K562 (cell line): ENCODE data around the gene EEA1. TPM values are rescaled to one million over a fixed set of nuclear protein-coding genes. Genes with fewer than 3 reads are reported as not detected.

Experiments used
- BDP1 ChIP-seq: IDR thresholded peaks from 3 replicates; pipeline ENCODE4 v1.6.1; 2011; ENCODE audit not compliant: insufficient read length, insufficient read depth
- FOXK2 ChIP-seq, 2 experiments: fragments of 450-650 bp; IDR thresholded peaks in 1 of 2; conservative IDR thresholded peaks in 1 of 2; 2 replicates each; pipeline ENCODE4 v1.6.1; 2016; ENCODE audit warnings: low read depth in 2 of 2, mild to moderate bottlenecking in 1 of 2
- LCOR ChIP-seq: sonication (generic); formaldehyde crosslinking; IDR thresholded peaks from 2 replicates; pipeline ENCODE4 v1.8.0; 2022; ENCODE audit warnings: mild to moderate bottlenecking, missing genetic modification reagents
- MTA1 ChIP-seq: fragments of 450-650 bp; IDR thresholded peaks from 2 replicates; pipeline ENCODE4 v1.6.1; 2017; ENCODE audit warnings: borderline replicate concordance
- NFXL1 ChIP-seq: fragments of 450-650 bp; formaldehyde crosslinking; IDR thresholded peaks from 2 replicates; pipeline ENCODE4 v1.4.0; 2021; ENCODE audit warnings: mild to moderate bottlenecking
- TFAM ChIP-seq: fragments of 250-450 bp; sonication (Bioruptor Pico); conservative IDR thresholded peaks from 2 replicates; pipeline ENCODE4 v1.5.0; 2021; ENCODE audit warnings: mild to moderate bottlenecking, moderate library complexity
- polyA plus RNA-seq, 8 experiments: library from polyadenylated mRNA; depleted of rRNA in 4 of 8; stranded (reverse) in 5 of 8; unstranded in 3 of 8; fragments of >200 nt; fragmentation: Nextera tagmentation in 2 of 8; fragmentation: Illumina TruSeq in 1 of 8; extraction: Ambion mirVana in 2 of 8; extraction: Trizol in 1 of 8; gene quantifications; 2 replicates each; pipeline versions ENCODE4 v1.2.1 to v1.2.3, GENCODE V29; 2011 to 2014; ENCODE audit warnings: inconsistent platforms in 1 of 8, missing spikeins in 1 of 8
- total RNA-seq, 7 experiments: library from RNA; depleted of rRNA in 6 of 7; stranded (reverse); fragments of >200 nt in 6 of 7; fragmentation: Illumina TruSeq in 2 of 7; extraction: Trizol in 2 of 7; gene quantifications; 2 replicates each; pipeline versions ENCODE4 v1.2.1 to v1.2.3, GENCODE V29; 2011 to 2021; ENCODE audit warnings: low replicate concordance in 1 of 7
- TF ChIP-seq, protein P1 (sequence below), 2 experiments: fragments of 450-650 bp in 1 of 2; IDR thresholded peaks; 2 replicates each; pipeline ENCODE4 v1.6.1; 2011 to 2017; ENCODE audit warnings: low read depth in 2 of 2, antibody characterized with exemption in 1 of 2, borderline replicate concordance in 1 of 2, low read length in 1 of 2, mild to moderate bottlenecking in 1 of 2, mixed read lengths in 1 of 2; ENCODE audit not compliant: control insufficient read depth in 1 of 2
- TF ChIP-seq, protein P2 (sequence below): fragments of 450-650 bp; IDR thresholded peaks from 2 replicates; pipeline ENCODE4 v1.6.1; 2016; ENCODE audit warnings: low read depth
- TF ChIP-seq, protein P3 (sequence below): fragments of 250-450 bp; sonication (Bioruptor Pico); IDR thresholded peaks from 2 replicates; pipeline ENCODE4 v1.5.1; 2021; ENCODE audit warnings: mild to moderate bottlenecking

EEA1 gene
- total and polyA plus RNA-seq, 9 of the 15 experiments (the other 6 are each of a cell fraction or from before 2014, with no cell fraction given), result 3.5 to 17.1 (median 7.5) TPM

DNA sequence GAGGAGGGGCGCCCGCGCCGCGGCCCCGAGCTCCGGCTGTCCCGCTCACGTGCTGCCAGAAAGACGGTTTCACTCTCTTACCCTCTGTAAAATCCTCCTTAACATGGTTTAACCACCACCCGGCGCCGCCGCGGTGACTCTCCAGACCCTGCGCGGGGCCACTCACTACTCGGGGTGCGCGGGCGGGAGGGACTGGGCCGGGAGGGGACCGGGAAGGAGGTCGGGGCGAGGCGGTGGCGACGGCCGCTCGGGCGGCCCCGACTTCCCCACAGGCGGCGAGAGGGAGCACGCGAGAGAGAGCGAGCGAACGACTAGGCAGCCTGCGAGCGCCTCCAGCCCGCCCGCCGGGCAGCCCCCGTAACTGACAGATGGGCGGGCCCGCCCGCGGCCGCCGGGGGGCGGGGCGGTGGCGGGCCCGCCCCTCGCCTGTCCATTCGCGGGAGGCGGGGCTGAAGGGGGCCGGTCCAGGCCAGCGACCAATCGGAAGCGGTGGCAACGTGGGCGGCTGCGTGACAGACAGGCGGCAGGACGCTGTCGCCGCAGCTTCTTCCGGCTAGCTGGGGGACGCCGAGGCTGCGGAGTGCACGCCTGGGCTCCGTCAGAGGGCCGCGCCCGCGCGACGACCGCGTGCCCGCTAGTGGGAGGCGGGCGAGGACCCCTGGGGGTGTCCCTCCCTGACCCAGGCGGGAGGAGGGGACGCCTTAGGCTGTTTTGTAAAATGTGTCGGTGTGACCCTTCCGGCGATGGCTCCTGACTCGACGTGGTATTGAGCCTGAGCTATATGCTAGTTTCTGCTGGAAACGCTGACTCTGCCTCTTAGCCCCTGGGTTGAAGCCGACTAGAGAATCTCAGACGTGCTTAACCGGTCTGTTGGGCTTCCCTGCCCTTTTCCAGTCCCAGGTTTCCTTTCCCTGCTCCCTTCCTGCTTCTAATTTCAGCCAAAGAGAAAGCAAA, at the start of gene EEA1 (continued):
- TF ChIP-seq, protein P1, sequence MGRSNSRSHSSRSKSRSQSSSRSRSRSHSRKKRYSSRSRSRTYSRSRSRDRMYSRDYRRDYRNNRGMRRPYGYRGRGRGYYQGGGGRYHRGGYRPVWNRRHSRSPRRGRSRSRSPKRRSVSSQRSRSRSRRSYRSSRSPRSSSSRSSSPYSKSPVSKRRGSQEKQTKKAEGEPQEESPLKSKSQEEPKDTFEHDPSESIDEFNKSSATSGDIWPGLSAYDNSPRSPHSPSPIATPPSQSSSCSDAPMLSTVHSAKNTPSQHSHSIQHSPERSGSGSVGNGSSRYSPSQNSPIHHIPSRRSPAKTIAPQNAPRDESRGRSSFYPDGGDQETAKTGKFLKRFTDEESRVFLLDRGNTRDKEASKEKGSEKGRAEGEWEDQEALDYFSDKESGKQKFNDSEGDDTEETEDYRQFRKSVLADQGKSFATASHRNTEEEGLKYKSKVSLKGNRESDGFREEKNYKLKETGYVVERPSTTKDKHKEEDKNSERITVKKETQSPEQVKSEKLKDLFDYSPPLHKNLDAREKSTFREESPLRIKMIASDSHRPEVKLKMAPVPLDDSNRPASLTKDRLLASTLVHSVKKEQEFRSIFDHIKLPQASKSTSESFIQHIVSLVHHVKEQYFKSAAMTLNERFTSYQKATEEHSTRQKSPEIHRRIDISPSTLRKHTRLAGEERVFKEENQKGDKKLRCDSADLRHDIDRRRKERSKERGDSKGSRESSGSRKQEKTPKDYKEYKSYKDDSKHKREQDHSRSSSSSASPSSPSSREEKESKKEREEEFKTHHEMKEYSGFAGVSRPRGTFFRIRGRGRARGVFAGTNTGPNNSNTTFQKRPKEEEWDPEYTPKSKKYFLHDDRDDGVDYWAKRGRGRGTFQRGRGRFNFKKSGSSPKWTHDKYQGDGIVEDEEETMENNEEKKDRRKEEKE (IDR thresholded peaks at IDR 0.05; ENCODE audit: borderline replicate concordance in 1 of 2, control insufficient read depth in 1 of 2, low read depth in 2 of 2, low read length in 1 of 2), result no peak
- TF ChIP-seq, protein P2, sequence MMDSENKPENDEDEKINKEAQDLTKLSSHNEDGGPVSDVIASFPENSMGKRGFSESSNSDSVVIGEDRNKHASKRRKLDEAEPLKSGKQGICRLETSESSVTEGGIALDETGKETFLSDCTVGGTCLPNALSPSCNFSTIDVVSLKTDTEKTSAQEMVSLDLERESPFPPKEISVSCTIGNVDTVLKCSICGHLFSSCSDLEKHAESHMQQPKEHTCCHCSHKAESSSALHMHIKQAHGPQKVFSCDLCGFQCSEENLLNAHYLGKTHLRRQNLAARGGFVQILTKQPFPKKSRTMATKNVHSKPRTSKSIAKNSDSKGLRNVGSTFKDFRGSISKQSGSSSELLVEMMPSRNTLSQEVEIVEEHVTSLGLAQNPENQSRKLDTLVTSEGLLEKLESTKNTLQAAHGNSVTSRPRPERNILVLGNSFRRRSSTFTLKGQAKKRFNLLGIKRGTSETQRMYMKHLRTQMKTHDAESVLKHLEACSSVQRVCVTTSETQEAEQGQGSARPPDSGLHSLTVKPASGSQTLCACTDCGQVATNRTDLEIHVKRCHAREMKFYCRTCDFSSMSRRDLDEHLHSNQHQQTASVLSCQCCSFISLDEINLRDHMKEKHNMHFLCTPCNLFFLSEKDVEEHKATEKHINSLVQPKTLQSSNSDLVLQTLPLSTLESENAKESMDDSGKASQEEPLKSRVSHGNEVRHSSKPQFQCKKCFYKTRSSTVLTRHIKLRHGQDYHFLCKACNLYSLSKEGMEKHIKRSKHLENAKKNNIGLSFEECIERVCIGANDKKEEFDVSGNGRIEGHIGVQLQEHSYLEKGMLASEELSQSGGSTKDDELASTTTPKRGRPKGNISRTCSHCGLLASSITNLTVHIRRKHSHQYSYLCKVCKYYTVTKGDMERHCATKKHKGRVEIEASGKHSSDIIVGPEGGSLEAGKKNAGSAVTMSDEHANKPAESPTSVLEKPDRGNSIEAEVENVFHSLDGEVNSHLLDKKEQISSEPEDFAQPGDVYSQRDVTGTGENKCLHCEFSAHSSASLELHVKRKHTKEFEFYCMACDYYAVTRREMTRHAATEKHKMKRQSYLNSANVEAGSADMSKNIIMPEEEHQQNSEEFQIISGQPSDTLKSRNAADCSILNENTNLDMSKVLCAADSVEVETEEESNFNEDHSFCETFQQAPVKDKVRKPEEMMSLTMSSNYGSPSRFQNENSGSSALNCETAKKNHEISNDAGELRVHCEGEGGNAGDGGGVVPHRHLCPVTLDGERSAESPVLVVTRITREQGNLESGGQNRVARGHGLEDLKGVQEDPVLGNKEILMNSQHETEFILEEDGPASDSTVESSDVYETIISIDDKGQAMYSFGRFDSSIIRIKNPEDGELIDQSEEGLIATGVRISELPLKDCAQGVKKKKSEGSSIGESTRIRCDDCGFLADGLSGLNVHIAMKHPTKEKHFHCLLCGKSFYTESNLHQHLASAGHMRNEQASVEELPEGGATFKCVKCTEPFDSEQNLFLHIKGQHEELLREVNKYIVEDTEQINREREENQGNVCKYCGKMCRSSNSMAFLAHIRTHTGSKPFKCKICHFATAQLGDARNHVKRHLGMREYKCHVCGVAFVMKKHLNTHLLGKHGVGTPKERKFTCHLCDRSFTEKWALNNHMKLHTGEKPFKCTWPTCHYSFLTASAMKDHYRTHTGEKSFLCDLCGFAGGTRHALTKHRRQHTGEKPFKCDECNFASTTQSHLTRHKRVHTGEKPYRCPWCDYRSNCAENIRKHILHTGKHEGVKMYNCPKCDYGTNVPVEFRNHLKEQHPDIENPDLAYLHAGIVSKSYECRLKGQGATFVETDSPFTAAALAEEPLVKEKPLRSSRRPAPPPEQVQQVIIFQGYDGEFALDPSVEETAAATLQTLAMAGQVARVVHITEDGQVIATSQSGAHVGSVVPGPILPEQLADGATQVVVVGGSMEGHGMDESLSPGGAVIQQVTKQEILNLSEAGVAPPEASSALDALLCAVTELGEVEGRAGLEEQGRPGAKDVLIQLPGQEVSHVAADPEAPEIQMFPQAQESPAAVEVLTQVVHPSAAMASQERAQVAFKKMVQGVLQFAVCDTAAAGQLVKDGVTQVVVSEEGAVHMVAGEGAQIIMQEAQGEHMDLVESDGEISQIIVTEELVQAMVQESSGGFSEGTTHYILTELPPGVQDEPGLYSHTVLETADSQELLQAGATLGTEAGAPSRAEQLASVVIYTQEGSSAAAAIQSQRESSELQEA, result no peak
- TF ChIP-seq FOXK2 (conservative IDR thresholded peaks at IDR 0.05 in 1 of 2, IDR thresholded peaks at IDR 0.05 in 1 of 2; ENCODE audit: low read depth in 2 of 2) (no peak; a peak in 1 of 4 replicates), NFXL1 (CRISPR knock-in tag) (0 out of 2 replicates have a peak, but pooled peaks have one; percentile 26), BDP1 (no peak), TFAM (CRISPR knock-in tag) (no peak), LCOR (CRISPR knock-in tag) (peak; percentile 91), MTA1 (peak; percentile 96)
- TF ChIP-seq, protein P3, sequence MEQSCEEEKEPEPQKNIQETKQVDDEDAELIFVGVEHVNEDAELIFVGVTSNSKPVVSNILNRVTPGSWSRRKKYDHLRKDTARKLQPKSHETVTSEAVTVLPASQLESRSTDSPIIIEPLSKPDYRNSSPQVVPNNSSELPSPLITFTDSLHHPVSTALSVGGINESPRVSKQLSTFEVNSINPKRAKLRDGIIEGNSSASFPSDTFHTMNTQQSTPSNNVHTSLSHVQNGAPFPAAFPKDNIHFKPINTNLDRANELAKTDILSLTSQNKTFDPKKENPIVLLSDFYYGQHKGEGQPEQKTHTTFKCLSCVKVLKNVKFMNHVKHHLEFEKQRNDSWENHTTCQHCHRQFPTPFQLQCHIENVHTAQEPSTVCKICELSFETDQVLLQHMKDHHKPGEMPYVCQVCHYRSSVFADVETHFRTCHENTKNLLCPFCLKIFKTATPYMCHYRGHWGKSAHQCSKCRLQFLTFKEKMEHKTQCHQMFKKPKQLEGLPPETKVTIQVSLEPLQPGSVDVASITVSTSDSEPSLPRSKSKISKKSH (CRISPR knock-in tag), result no peak
